HG03095 (cell line): Measurements from ENCODE around the gene SLC10A3.

Experiments
- ATAC-seq: cut with Tn5 transposase; IDR thresholded peaks from one replicate; pipeline ENCODE4 v1.9.1; 2021; ENCODE audit warnings: moderate library complexity; ENCODE audit not compliant: unreplicated experiment

The SLC10A3 gene

DNA sequence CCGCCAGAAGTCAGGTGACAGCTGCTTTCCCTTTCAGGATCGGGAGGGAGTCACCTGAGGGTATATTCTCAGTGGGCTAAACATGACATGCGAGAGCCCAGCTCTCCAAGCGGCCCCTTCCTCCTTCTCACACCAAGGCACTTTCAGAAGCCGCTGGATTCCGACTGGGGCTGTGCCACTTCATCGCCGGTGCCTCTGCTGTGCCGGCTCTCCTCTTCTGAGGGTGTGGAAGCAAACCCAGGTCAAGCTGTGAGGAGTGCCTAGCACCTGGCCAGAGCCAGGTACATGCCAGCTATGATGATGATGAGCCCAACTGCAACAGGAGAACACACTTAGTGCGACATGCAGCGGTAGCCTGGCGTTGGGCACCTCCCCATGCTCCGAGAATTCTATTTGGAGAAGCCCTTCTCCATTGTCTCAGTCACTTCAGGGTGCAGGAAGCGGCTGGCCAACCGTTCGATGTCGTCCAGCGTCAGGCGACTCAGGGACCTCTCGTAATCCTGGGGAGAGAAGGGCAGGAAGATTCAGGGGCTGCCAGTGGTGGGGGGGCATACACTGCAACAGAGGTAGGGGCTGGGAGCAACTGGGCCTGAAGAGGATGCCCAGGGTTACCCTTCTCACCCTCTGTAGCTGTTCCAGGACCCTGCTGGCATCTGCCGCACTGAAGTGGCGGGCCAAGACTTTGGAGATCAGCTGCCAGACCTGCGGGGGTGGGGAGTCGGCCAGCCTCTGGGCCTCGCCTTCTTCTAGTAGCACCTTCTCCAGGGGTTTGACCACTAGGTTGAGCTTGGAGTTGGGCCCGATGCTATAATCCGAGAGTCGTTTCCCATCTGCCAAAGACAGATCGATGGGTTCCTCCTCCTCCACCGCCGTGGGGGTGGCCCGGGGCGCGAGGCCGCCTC, 5.0 kb downstream of the SLC10A3 start:
- no peak for ATAC-seq

DNA sequence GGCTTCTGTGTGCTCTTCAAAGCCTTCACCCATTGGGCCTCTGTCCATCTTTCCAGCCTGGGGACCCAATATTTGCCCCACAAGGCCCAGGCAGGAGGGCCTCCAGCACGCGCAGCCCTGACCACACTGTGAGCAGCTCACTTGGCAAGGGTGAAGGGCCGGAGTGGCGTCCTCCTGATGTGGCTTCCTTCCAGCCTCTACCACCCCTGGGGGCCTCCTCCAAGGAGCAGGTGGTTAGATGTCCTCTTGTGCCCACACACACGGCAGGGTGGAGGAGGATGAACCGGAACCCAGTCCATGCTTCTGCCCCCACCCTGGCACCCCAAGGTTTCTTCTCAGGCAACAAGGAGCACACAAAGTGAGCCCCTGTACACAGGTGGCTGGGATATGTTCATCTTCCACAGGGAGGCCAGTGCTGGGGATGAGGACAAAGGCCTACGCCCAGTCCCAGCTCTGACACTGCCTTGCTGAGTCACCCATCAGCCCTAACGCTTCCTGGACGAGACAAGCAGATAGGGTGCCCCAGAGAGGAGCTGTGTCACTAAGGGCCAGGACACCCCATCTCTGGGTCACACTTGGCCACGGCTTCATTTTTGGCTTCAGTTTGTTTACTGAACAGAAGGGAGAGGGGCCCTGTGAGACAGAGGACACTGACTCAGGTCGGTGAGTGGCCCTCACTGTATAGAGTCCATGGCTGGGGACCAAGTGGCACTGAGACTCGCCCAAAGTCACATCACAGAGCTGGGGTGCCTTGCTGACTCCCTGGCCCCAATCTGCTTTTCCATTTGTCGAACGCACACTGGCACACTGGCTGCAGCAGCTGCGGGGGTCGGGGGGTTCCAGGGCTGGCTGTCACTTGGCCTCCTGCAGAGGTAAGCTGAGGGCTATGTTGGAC, 5.9 kb downstream of the SLC10A3 start:
- no peak for ATAC-seq

DNA sequence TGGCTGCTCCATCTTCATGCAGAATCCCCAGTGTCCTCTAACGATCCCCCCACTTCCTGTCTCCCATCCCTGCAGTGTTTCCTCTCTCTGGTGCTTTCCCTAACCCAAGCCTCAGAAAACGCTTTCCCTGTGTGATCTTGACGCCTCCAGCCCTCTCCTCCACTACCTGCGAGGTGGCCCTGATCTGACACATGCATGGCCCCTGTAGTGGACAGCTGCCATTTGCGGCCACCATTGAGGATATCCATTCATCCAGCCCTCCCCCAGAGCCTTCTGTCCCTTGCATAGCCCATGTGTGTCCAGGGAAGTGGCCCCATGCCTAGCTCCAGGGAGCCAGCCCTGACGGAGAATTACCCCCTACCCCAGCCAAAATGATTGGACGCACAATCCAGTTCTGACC, 7.1 kb downstream of the SLC10A3 start:
- no peak for ATAC-seq

DNA sequence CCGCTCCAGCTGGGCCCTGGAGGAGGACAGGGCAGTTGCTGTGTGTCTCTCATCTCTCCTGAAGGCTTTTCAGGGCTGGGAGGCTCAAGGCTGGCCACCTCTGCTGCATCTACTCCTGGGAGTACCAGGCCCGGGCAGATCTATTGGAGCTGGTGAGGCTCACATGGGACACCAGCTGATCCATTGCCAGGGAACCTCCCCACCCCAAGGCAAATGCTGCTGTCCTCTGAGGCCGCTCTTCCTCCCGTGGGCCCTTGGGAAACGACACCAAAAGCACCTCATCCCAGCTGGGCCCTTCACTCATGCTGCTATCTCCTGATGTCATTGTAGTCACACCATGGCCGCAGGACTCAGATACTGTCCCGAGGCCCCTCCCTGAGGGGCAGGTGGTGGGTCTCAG, 7.6 kb downstream of the SLC10A3 start:
- ATAC-seq = no peak

DNA sequence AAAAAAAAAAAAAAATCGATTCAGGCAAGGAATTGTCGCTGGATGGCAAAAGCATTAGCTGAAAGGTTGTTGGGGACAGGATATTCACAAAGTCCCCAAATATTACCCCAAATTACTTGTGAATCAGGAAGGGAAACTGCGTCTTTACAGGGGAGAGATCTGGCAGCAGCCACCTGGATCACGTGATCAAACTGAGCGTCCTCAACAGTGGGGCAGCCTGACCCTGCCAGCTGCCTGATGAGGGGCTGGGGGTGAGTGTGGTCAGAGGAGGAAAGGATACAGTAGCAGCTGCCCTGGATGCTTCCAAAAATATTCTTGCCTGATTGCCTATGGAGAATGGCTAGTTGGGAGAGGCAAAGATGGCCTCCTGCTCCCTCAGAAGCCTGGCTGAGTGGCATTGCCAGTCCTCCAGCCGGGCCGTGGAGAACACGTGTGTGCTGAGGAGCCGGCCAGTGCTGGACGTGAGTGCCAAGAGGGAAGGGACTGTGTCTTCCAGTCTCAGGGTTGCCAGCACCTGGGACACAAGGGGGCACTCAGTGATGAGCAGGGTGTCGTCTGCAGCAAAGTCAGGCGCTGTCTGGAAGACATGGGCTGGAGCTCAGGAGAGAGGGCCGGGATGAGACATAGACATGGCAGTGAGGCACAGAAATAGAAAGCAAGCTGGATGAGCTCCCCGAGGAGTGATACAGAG, 8.4 kb downstream of the SLC10A3 start:
- no peak for ATAC-seq

DNA sequence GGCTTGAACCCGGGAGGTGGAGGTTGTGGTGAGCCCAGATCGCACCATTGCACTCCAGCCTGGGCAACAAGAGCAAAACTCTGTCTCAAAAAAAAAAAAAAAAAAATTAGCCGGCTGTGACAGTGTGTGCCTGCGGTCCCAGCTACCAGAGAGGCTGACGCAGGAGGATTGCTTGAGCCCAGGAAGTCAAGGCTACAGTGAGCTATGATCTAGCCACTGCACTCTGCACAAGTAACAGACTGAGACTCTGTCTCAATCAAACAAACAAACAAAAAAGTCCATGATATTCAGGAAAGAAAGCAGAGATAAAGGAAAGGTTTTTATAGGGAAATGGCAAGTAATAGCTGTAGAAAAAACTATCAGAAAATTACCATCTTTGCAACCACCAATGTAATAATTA, 9.2 kb downstream of the SLC10A3 start:
- no peak for ATAC-seq

DNA sequence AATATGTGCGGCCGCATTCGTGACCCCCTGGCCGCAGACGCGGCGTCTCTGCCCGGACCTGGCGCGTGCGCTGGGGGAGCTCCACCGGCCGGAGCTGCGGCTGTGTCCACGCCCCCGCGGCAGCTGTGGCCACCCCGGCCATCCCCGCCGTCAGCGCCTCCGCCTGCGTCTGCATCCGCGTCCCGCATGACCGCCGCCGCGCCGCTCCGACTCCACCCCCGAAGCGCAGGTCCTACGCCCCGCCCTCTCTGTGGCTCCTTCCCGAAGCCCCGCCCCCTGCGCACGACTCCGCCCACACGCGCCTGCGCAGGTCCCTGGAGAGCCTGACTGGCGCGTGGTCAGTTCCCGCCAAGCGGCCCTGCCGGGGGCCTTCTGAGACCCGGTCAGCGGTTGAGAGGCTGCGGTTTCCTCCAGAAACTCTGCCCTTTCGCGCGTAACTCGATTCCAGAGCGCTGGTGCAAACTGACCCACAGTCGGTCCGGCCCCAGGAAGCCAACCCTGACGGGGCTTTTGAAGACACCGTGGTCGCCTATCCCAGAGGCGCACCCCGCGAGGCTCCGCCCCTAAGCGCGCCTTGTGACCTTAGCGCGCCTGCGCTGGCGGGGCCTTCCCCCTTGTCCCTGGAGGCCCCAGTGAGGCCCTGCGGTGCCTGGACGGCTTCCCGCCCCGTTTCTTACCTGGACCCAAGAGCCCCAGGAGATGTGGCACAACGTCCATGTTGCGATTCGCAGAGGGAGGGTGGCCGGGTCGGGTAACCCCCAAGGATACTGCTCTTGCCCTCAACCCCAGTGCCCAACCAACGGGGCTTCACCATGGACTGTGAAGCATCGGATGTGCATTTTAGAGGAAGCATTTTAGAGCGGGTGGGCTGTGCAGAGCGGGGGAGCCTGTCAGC, 11.5 kb downstream of the SLC10A3 start, which contains the start of gene LAGE3:
Gene LAGE3, minus strand, starts transcription at position 554 of the 895 bp plus-strand sequence. Its CDS starts 366 bp downstream, at position 188.
- peak; percentile 71 for ATAC-seq

DNA sequence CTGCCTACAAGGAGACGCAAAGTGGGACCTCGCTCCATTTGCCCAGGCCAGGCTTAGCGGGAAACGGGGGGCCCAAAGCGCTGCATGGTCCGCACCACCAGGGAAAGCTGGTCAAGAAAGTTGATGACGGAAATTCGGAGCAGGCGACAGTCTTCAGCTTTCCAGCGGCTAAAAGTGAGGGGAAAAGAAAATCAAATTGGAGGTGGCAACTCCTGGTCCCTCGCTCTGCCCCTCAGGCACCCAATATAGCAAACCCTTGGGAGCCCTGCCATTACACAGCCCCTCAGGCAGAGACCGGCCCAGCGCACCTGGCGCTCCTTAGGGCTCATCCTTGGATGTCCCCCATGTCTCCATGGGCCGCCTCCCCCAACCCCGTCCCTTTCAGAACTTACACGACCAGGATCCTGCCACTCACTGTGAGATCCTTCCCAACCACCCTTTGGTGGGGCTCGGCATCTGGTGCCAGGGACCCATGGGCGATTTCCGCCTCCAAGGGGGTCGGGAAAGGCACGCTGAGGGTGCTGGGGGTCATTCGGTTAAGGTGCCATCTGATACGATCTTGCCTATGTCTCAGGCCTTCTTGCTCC, 12.4 kb downstream of the SLC10A3 start:
- no peak for ATAC-seq

DNA sequence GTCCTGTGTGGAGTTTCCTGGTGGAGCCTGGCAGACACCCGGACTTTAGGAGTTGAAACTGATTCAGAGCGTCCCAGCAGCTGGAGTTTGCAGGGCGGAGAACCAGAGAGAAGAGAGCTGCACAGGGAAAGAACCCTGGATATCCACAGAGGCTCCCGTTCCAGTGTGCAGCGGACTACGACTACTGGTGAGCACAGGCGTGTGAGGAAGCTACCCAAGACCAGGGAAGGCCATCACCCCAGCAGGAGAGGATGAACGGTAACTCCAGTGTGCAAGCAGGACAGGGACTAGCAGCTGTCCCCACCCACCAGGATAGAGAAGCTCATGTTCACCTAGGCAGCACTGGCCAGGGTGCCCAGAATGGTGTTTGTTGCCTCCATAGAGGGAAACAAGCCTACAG, 13.6 kb downstream of the SLC10A3 start:
- ATAC-seq = no peak

DNA sequence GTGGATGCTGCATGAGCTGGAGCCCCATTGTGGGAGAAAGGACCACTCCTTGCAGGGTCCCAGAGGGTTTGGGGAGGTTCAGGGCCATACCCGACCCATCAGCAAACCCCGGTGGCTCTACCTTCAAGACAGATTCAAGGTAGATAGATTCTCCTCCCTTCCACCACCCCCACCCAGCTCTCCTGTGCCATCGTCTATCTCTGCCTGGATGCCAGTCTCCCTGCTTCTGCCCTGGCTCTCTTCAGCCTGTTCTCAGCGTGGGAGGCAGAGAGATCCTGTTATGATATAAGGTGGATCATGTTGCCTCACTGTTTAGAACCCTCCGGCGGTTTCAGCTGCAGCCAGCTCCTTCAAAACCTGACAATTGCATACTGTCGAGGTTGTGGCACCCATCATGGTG, 16.7 kb downstream of the SLC10A3 start:
- no peak for ATAC-seq

DNA sequence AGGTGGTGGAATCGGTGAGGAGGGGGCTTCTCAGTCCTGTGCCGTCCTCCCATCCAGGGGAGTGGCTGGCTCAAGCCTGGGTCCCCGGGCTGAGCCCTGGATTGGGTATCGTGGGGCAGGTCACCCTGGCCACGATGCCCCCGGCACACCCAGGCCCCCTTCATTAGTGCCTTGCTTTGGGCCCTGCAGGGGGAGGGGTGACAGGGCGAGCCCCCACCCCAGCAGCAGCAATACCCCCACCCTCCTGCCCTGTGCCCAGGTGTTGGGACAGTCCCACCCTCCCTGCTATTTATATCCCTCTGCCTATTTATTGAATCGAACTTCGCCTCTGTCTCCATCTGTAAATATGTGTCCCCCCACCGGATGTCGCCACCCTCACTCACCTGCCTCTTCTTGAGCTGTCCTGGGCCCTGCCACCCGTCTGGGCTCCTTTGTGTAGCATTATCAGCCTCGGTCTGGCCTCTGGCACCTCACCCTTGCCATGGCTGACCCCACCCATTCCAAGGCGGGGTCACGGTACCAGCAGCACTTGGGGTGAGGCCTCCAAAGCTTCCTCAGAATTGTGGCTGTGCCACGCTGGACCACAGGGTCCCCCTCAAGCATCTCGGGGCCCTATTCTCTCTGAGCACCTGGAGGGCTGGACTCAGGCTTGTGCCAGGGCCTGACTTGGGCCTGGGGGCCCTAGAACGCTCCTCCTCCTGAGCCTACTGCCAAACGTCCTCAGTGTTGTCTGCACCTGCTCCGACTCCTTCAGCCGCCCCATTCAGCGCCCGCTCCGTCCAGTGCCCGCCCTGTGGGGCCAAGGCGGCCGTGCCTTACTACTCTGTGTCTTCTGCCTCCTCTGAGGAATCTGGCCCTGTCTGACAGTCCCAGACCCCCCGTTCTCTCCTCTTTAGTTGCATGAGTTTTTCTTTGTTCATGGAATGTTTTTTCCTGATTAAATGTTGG, 17.5 kb downstream of the SLC10A3 start:
- no peak for ATAC-seq

DNA sequence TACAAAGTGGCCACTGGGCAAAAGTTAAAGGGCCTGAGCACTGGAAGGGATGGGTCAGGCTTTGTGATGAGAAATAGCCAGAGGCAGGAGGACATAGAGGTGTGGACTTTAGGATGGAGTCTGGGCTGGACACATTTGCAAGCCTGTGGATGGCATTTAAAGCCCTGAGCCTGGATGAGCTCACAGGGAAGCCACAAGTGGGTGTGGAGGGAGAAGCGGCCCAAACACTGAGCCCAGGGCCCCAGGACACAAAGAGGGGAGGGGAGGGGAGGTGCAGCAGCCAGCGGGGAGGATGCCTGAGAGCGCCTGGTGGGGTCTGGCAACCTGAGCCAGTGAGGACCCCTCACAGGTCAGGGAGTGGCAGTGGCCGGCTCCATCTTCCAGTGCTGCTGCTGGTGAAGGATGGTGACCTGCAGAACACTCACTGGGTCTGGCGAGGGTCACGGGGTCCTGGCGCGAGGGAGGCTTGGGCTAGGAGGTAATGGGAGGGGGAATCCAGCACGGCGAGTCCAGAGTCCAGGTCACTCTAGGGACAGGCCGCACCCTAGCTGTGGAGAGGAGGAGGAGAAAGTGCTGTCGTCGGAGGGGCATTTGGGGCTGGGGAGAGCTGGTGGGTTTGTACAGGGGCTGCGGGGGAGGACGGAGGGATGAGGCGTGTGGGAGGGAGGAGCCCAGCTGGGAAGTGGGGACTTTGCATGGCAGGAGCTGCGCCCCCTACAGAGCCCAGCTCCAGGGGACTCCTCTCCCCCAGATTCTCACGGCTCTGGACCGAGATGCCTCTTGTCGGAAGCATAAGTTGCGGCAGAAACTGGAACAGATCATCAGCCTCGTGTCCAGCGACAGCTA, 18.4 kb downstream of the SLC10A3 start:
- ATAC-seq = no peak

DNA sequence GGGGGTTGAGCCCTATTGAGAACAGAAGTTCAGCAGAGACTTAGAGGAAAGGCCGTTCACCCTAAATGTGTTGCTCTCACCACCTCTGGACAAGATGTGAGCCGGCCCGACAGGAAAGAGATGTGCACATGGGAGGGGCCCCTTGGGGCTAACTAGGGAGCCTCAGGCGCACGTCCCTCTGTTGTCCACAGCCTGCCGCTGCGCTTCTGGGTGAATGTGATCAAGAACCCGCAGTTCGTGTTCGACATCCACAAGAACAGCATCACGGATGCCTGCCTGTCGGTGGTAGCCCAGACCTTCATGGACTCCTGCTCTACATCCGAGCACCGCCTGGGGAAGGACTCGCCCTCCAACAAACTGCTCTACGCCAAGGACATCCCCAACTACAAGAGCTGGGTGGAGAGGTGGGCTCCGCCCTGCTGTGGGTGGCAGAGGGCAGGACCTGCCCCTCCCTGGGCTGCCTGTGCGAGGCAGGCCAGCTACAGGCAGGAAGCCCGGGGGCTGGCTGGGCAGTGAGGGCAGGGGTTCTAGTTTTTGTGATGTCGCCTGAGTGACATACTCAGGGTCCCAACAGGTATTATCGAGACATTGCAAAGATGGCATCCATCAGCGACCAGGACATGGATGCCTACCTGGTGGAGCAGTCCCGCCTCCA, 19.4 kb downstream of the SLC10A3 start:
- no peak for ATAC-seq

DNA sequence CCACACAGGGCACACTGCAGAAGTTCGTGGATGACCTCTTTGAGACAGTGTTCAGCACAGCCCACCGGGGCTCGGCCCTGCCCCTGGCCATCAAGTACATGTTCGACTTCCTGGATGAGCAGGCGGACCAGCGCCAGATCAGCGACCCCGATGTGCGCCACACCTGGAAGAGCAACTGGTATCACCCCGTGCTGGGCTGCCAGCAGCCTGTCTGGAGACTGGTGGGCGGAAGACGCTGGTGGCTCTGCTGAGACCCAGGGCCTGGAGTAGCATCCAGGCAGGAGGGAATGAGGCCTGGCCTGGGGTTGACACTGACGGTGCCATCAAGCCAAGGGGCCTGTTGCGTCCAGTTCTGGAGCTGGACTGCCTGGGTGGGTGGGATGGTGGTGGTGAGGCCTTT, 20.0 kb downstream of the SLC10A3 start:
- no peak for ATAC-seq

DNA sequence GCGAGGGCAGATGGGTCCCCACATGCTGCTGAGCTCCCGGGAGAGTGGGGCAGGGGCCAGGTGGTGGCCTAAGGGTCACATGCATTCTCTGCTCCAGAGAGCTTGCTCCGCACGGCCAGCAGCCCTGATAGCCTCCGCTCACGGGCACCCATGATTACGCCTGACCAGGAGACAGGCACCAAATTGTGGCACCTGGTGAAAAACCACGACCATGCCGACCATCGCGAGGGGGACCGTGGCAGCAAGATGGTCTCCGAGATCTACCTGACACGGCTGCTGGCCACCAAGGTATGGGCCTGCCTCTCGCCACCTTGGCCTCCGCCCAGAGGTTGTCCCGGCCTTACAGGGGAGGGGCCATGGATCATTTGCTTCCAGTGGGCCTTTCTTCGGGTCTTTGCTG, 20.5 kb downstream of the SLC10A3 start:
- ATAC-seq = no peak

DNA sequence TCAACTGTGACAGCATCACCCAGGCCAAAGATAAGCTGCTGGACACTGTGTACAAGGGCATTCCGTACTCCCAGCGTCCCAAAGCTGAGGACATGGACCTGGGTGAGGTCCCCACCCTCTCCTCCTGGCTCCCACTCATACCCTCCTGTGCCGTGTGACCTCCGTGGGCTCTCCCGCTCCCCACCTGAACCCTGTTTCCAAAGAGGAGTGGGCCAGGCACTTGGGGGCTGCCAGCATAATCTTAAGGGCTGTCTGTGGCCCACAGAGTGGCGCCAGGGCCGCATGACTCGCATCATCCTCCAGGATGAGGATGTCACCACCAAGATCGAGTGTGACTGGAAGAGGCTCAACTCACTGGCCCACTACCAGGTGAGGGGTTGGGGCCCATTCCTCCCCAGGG, 21.3 kb downstream of the SLC10A3 start:
- ATAC-seq = no peak

DNA sequence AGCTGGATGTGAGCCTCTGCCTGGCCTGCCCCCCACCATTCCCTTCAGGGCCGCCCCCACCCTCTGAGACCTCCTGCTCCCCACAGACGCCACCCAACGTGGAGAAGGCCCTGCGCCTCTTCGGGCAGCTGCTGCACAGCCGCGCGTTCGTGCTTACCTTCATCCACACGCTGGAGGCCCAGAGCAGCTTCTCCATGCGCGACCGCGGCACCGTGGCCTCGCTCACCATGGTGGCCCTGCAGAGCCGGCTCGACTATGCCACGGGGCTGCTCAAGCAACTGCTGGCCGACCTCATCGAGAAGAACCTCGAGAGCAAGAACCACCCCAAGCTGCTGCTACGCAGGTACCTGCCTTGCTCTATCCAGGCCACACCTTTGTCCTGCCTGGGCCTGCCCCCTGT, 22.2 kb downstream of the SLC10A3 start:
- ATAC-seq = no peak
